GM23338 (cell line): ENCODE measurements around the gene BORCS8. TPM values are rescaled to one million over a fixed set of nuclear protein-coding genes. Genes with fewer than 3 reads are reported as not detected.

Experiments used
- ATAC-seq: fragments of 200-7000 bp; cut with Tn5 transposase; 3 replicates; pipeline ENCODE4 v1.9.1; 2020
- DNase-seq: peaks from one replicate; pipeline ENCODE4 v3.0.0-alpha.2; 2015; ENCODE audit warnings: low spot score
- H2AFZ ChIP-seq: fragments of 200-600 bp; sonication (generic); 2 replicates; pipeline ENCODE4 v1.8.0; 2016; ENCODE audit warnings: antibody characterized with exemption, mild to moderate bottlenecking, moderate library complexity
- H3F3A ChIP-seq: fragments of 200-600 bp; sonication (generic); replicated peaks from 2 replicates; pipeline ENCODE4 v1.8.0; 2017; ENCODE audit warnings: antibody characterized with exemption, mixed run types, low read depth
- H3K27ac ChIP-seq: fragments of 200-600 bp; sonication (generic); 2 replicates; pipeline ENCODE4 v1.6.1; 2016; ENCODE audit warnings: low read depth
- H3K27me3 ChIP-seq: fragments of 200-600 bp; sonication (generic); 2 replicates; pipeline ENCODE4 v1.8.0; 2016; ENCODE audit warnings: mild to moderate bottlenecking, mixed run types, moderate library complexity; ENCODE audit not compliant: insufficient read depth
- H3K36me3 ChIP-seq: fragments of 200-600 bp; sonication (generic); 2 replicates; pipeline ENCODE4 v1.8.0; 2016; ENCODE audit warnings: mild to moderate bottlenecking; ENCODE audit not compliant: insufficient read depth
- H3K4me1 ChIP-seq: fragments of 200-600 bp; sonication (generic); 2 replicates; pipeline ENCODE4 v1.8.0; 2016; ENCODE audit warnings: mild to moderate bottlenecking, moderate library complexity; ENCODE audit not compliant: insufficient read depth
- H3K4me2 ChIP-seq: fragments of 200-600 bp; sonication (generic); 2 replicates; pipeline ENCODE4 v1.7.1; 2017; ENCODE audit warnings: mixed run types
- H3K4me3 ChIP-seq: fragments of 200-600 bp; sonication (generic); 2 replicates; pipeline ENCODE4 v1.6.1; 2016; ENCODE audit warnings: mixed run types
- H3K79me2 ChIP-seq: fragments of 200-600 bp; sonication (generic); replicated peaks from 2 replicates; pipeline ENCODE4 v1.8.0; 2017; ENCODE audit warnings: mild to moderate bottlenecking; ENCODE audit not compliant: insufficient read depth
- H3K9me2 ChIP-seq: fragments of 200-600 bp; sonication (generic); 2 replicates; pipeline ENCODE4 v1.8.0; 2017; ENCODE audit not compliant: insufficient read depth
- H4K20me1 ChIP-seq: fragments of 200-600 bp; sonication (generic); replicated peaks from 2 replicates; pipeline ENCODE4 v1.8.0; 2017; ENCODE audit warnings: mild to moderate bottlenecking; ENCODE audit not compliant: insufficient read depth
- H3K27ac Mint-ChIP-seq: 2 replicates; pipeline ENCODE4 v1.8.0; 2020; ENCODE audit warnings: inconsistent platforms, mild to moderate bottlenecking, moderate library complexity, mixed read lengths
- H3K27me3 Mint-ChIP-seq: 3 replicates; pipeline ENCODE4 v1.8.0; 2022; ENCODE audit warnings: low read depth, mild to moderate bottlenecking, moderate library complexity, mixed read lengths, inconsistent platforms; ENCODE audit not compliant: insufficient read depth, poor library complexity
- H3K36me3 Mint-ChIP-seq: 3 replicates; pipeline ENCODE4 v1.8.0; 2021; ENCODE audit warnings: low read depth, mild to moderate bottlenecking, inconsistent platforms, moderate library complexity, mixed read lengths
- H3K4me1 Mint-ChIP-seq: 3 replicates; pipeline ENCODE4 v1.8.0; 2020; ENCODE audit warnings: mild to moderate bottlenecking, inconsistent platforms, mixed read lengths
- H3K4me3 Mint-ChIP-seq: 3 replicates; pipeline ENCODE4 v1.8.0; 2021; ENCODE audit warnings: moderate library complexity, mild to moderate bottlenecking, inconsistent platforms, mixed read lengths
- H3K9me3 Mint-ChIP-seq: 3 replicates; pipeline ENCODE4 v1.8.0; 2020; ENCODE audit warnings: moderate library complexity, mild to moderate bottlenecking, inconsistent platforms, mixed read lengths
- CTCF ChIP-seq, 2 experiments: fragments of 200-600 bp in 1 of 2; sonication (generic) in 1 of 2; conservative IDR thresholded peaks; 2 replicates each; pipeline versions ENCODE4 v1.5.1 to v1.6.1; 2016 to 2017; ENCODE audit warnings: antibody characterized with exemption in 2 of 2, low read depth in 2 of 2, mild to moderate bottlenecking in 2 of 2, moderate library complexity in 1 of 2
- EZH2 ChIP-seq: fragments of 200-600 bp; sonication (generic); IDR thresholded peaks from one replicate; pipeline ENCODE4 v1.8.0; 2017; ENCODE audit warnings: antibody characterized with exemption, mild to moderate bottlenecking, low read depth; ENCODE audit not compliant: unreplicated experiment
- EZH2phosphoT487 ChIP-seq: fragments of 200-600 bp; sonication (generic); IDR thresholded peaks from one replicate; pipeline ENCODE4 v1.8.1; 2018; ENCODE audit warnings: antibody characterized with exemption; ENCODE audit not compliant: unreplicated experiment
- POLR2AphosphoS5 ChIP-seq: IDR thresholded peaks from 2 replicates; pipeline ENCODE4 v1.6.1; 2016; ENCODE audit warnings: antibody characterized with exemption, low read depth
- ZNF462 ChIP-seq: fragments of 250-450 bp; sonication (Bioruptor Pico); IDR thresholded peaks from 2 replicates; pipeline ENCODE4 v1.5.0; 2020; ENCODE audit warnings: mild to moderate bottlenecking, moderate library complexity
- polyA plus RNA-seq: library from polyadenylated mRNA; unstranded; fragments of >200 nt; fragmentation: Nextera tagmentation; extraction: Ambion mirVana; gene quantifications from 2 replicates; pipeline ENCODE4 v1.2.1, GENCODE V29; 2016
- total RNA-seq: library from RNA; depleted of rRNA; stranded (reverse); fragments of >200 nt; shearing (Covaris generic); gene quantifications from 2 replicates; pipeline ENCODE4 v1.2.3, GENCODE V29; 2014

Gene BORCS8
- total and polyA plus RNA-seq, 2 experiments from 2014 or later = 15.1 to 18.8 TPM

- Histone ChIP-seq H3K27ac (no peak overlapping the region), H3K79me2 (no peaks in the 10 kb centered on the region), H3K27me3 (no peaks in the 10 kb centered on the region), H3F3A (no peaks in the 10 kb centered on the region), H3K4me2 (no peak overlapping the region), H3K36me3 (no peaks in the 10 kb centered on the region; the same call in 1 of the 2 replicates), H4K20me1 (no peaks in the 10 kb centered on the region), H3K9me2 (peaks cover 2% of the 10 kb centered on the region; the same call in 1 of the 2 replicates), H3K4me3 (no peak overlapping the region), H3K4me1 (no peaks in the 10 kb centered on the region), H2AFZ (no peak overlapping the region)
- Mint-ChIP-seq H3K27me3 (peaks cover 13% of the 10 kb centered on the region), H3K4me3 (no peak overlapping the region), H3K27ac (no peak overlapping the region), H3K36me3 (peaks cover 4% of the 10 kb centered on the region; the same call in 2 of the 3 replicates), H3K4me1 (no peaks in the 10 kb centered on the region; the same call in 2 of the 3 replicates), H3K9me3 (peaks cover 23% of the 10 kb centered on the region)
- ATAC-seq (no peak), DNase-seq (no peak)
- TF ChIP-seq CTCF (conservative IDR thresholded peaks at IDR 0.05; ENCODE audit: low read depth in 2 of 2) = no peak
- TF ChIP-seq EZH2phosphoT487 = no peak
- no peak for TF ChIP-seq EZH2
- TF ChIP-seq POLR2AphosphoS5 = no peak
- TF ChIP-seq ZNF462 (CRISPR knock-in tag) = no peak
These were observed 39.0 kb upstream of the BORCS8 start for GRCh38 chr19:19230999-19231398.
